SK-N-SH treated with all-trans-retinoic acid at 6 μM for 48 hours (cell line): ENCODE measurements around the gene RHBDF2.

Experiments used
- ESRRG ChIP-seq: fragments of 250-450 bp; sonication (Bioruptor Pico); IDR thresholded peaks from 2 replicates; pipeline ENCODE4 v1.6.1; 2021; ENCODE audit warnings: mild to moderate bottlenecking
- ISL1 ChIP-seq: fragments of 250-450 bp; sonication (Bioruptor Pico); IDR thresholded peaks from 2 replicates; pipeline ENCODE4 v2.1.2; 2022; ENCODE audit warnings: mild to moderate bottlenecking, moderate library complexity
- PATZ1 ChIP-seq: fragments of 250-450 bp; sonication (Bioruptor Pico); IDR thresholded peaks from 2 replicates; pipeline ENCODE4 v1.8.0; 2020; ENCODE audit warnings: mild to moderate bottlenecking, moderate library complexity, borderline replicate concordance
- ZFP30 ChIP-seq: fragments of 450-650 bp; formaldehyde crosslinking; IDR thresholded peaks from 2 replicates; pipeline ENCODE4 v1.5.0; 2022; ENCODE audit warnings: mild to moderate bottlenecking, moderate library complexity

GRCh38 chr17:76439314-76439928, 61.8 kb downstream of the RHBDF2 start:
- no peak for TF ChIP-seq ISL1 (CRISPR knock-in tag)
- no peak for TF ChIP-seq PATZ1 (CRISPR knock-in tag)
- TF ChIP-seq ESRRG (CRISPR knock-in tag), result no peak
- no peak for TF ChIP-seq ZFP30
